Progenitor cell of endocrine pancreas (in vitro differentiated cells): ENCODE measurements around the gene FTO. TPM values are rescaled to one million over a fixed set of nuclear protein-coding genes. Genes with fewer than 3 reads are reported as not detected.

Source experiments
- DNase-seq: peaks from one replicate; pipeline ENCODE4 v3.0.0; 2021; ENCODE audit warnings: low spot score; ENCODE audit not compliant: unreplicated experiment
- H3K27ac Mint-ChIP-seq: 2 replicates; pipeline ENCODE4 v1.8.0; 2021; ENCODE audit warnings: mild to moderate bottlenecking, moderate library complexity, mixed read lengths
- H3K27me3 Mint-ChIP-seq: 2 replicates; pipeline ENCODE4 v1.8.0; 2021; ENCODE audit warnings: mixed read lengths
- H3K36me3 Mint-ChIP-seq: 2 replicates; pipeline ENCODE4 v1.8.0; 2022; ENCODE audit warnings: mixed read lengths; ENCODE audit not compliant: insufficient read depth
- H3K4me1 Mint-ChIP-seq: 2 replicates; pipeline ENCODE4 v1.8.0; 2021; ENCODE audit warnings: low read depth, mixed read lengths
- H3K4me3 Mint-ChIP-seq: 2 replicates; pipeline ENCODE4 v1.8.0; 2021; ENCODE audit warnings: low read depth, mild to moderate bottlenecking, moderate library complexity, mixed read lengths
- H3K9me3 Mint-ChIP-seq: 2 replicates; pipeline ENCODE4 v1.8.0; 2021; ENCODE audit warnings: low read depth, mixed read lengths
- total RNA-seq: library from RNA; stranded (reverse); gene quantifications from 2 replicates; pipeline ENCODE4 v1.2.1, GENCODE V29; 2021
- TF ChIP-seq, protein P1 (sequence below): fragments of 200-600 bp; sonication (generic); IDR thresholded peaks from one replicate; pipeline ENCODE4 v1.5.0; 2021; ENCODE audit warnings: antibody characterized with exemption, mild to moderate bottlenecking; ENCODE audit not compliant: unreplicated experiment

Gene FTO
- total RNA-seq, 1 donor from 2014 or later = 78.7 TPM

DNA sequence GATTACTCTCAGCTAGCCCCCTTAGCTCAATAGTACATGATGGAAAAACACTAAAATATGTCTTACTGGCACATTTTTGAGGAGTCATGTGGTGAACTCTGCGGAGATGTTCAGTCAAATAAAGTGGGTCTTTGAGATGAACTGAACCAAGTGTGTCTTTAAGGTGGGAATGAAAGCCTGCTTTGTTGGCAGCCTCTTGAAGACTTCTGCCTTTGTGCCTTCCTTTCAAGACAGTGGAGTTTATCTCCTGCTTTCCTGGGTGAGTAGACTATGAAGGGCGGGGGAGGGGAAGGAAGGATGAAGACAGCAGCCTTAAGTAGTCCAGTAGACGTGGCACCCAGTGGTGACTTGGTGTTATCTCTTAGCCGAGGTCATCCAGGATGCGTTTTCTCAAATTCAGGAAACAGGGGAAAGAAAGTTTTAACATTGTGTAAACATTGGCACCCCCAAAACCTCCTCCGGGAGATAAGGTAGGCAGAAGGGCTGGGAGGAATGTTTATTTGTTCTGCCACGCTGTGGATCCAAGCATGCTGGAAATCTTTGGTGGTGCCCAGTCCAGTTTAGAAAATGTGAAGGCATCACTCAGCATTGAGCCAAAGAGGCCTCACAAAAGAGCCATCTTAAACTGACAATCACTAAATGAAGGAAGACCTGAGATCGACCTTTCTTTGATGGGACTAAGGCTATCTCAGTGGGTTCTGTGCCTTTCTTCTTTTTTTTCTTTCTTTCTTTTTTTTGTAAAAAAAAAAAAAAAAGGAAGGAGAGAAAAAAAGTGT is 220.6 kb downstream of the FTO start:
- Mint-ChIP-seq H3K4me1 (peaks cover 5% of the 10 kb centered on the region), H3K27me3 (no peaks in the 10 kb centered on the region), H3K27ac (no peak overlapping the region), H3K9me3 (no peaks in the 10 kb centered on the region), H3K36me3 (no peaks in the 10 kb centered on the region), H3K4me3 (no peak overlapping the region)
- no peak for DNase-seq
- TF ChIP-seq, protein P1, sequence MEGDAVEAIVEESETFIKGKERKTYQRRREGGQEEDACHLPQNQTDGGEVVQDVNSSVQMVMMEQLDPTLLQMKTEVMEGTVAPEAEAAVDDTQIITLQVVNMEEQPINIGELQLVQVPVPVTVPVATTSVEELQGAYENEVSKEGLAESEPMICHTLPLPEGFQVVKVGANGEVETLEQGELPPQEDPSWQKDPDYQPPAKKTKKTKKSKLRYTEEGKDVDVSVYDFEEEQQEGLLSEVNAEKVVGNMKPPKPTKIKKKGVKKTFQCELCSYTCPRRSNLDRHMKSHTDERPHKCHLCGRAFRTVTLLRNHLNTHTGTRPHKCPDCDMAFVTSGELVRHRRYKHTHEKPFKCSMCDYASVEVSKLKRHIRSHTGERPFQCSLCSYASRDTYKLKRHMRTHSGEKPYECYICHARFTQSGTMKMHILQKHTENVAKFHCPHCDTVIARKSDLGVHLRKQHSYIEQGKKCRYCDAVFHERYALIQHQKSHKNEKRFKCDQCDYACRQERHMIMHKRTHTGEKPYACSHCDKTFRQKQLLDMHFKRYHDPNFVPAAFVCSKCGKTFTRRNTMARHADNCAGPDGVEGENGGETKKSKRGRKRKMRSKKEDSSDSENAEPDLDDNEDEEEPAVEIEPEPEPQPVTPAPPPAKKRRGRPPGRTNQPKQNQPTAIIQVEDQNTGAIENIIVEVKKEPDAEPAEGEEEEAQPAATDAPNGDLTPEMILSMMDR = no peak

DNA sequence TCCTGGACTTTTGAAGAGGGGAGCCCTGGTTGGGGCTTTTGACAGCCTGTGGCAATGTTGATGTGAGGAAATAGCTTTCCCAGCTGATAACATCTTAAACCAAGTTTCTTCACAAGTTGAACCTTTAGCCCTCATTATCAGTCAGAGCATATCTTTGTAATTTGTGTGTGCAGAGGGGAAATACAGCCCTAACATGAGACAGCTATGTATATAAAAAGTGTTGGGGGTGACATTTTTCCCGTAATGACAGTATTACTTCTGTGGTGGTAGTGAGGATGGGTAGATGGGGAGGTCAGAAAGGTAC is 221.1 kb downstream of the FTO start:
- H3K27ac Mint-ChIP-seq = no peak overlapping the region
- H3K4me3 Mint-ChIP-seq = no peak overlapping the region

DNA sequence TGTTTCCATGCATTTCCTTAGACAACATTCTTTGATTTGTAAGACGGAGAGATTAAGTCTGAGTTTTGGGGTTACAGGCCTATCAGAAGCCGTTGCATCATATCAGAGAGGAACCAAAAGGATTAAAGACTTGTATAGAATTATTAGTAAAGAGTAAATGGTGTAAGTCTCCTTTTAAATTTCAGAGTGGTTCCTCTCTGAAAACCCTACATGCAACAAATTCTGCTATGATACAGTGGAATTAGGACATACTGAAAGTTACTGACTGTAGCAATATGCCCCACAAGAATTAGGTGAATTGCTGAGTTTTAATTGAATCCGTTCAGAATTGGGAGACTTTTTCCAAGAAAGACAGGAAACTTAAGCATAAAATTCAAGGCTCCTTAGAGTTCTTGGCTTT is 221.6 kb downstream of the FTO start:
- Mint-ChIP-seq H3K4me1 (peaks cover 5% of the 10 kb centered on the region), H3K36me3 (no peaks in the 10 kb centered on the region), H3K27me3 (no peaks in the 10 kb centered on the region), H3K4me3 (no peak overlapping the region), H3K9me3 (no peaks in the 10 kb centered on the region), H3K27ac (no peak overlapping the region)
- TF ChIP-seq, protein P1 = no peak
- DNase-seq = no peak

More for the DNA sequence above, 221.1 kb downstream of the FTO start:
- no peak for DNase-seq
- Mint-ChIP-seq H3K4me1 (peaks cover 5% of the 10 kb centered on the region), H3K36me3 (no peaks in the 10 kb centered on the region), H3K27me3 (no peaks in the 10 kb centered on the region), H3K9me3 (no peaks in the 10 kb centered on the region)
- TF ChIP-seq, protein P1 = no peak

GRCh38 chr16:53926209-53926608 is 222.3 kb downstream of the FTO start:
- Mint-ChIP-seq H3K4me1 (peaks cover 5% of the 10 kb centered on the region), H3K27me3 (no peaks in the 10 kb centered on the region), H3K27ac (no peak overlapping the region), H3K9me3 (no peaks in the 10 kb centered on the region), H3K4me3 (no peak overlapping the region), H3K36me3 (no peaks in the 10 kb centered on the region)
- TF ChIP-seq, protein P1 = no peak
- no peak for DNase-seq

DNA sequence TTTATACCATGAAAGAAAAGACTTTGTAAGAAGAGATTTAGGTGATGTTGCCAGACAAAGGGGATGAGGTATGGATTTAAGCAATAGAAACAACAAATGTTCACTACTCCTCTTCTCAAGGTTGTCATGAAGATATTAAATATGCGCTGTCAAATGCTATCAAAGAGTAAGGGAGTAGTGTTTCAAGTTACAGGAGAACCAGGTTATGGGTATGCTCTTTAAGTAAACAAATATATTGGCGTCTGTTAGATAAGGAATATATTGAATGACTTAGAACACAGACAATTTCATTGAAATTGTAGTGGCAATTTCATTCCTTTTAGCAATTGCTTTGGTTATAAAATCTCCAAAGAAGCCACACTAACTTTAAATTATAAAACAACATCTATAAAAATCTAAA is 229.0 kb downstream of the FTO start:
- DNase-seq = no peak
- Mint-ChIP-seq H3K27ac (no peak overlapping the region), H3K27me3 (no peaks in the 10 kb centered on the region), H3K4me3 (no peak overlapping the region), H3K9me3 (no peaks in the 10 kb centered on the region), H3K36me3 (peaks cover 1% of the 10 kb centered on the region), H3K4me1 (peaks cover 14% of the 10 kb centered on the region)
- TF ChIP-seq, protein P1 = no peak
